Heart left ventricle (tissue), 16 donors: ENCODE measurements around the gene PEAK1. TPM values are rescaled to one million over a fixed set of nuclear protein-coding genes. Genes with fewer than 3 reads are reported as not detected.

Experiments used
- ATAC-seq, 4 donors: fragments of 200-7000 bp; cut with Tn5 transposase; one replicate each; pipeline ENCODE4 v1.9.1; 2020 to 2022; ENCODE audit warnings: moderate library complexity in 4 of 4, mild to moderate bottlenecking in 3 of 4, moderate number of reproducible peaks in 1 of 4
- DNase-seq, 5 donors: peaks; one replicate each; pipeline ENCODE4 v3.0.0-alpha.2; 2020
- H3K27ac ChIP-seq, 12 donors: fragments of 200-600 bp; sonication (generic) in 4 of 12; one replicate each; pipeline versions ENCODE4 v1.5.0 to v1.8.0; 2016 to 2022; ENCODE audit warnings: mild to moderate bottlenecking in 2 of 12
- H3K27me3 ChIP-seq, 9 donors: fragments of 200-600 bp; sonication (generic) in 2 of 9; one replicate each; pipeline versions ENCODE4 v1.5.1 to v1.8.0; 2016 to 2022; ENCODE audit warnings: mild to moderate bottlenecking in 3 of 9
- H3K36me3 ChIP-seq, 9 donors: fragments of 200-600 bp; sonication (generic) in 2 of 9; one replicate each; pipeline versions ENCODE4 v1.5.0 to v1.8.0; 2018 to 2022; ENCODE audit warnings: mild to moderate bottlenecking in 2 of 9
- H3K4me1 ChIP-seq, 12 donors: fragments of 200-600 bp; sonication (generic) in 4 of 12; one replicate each; pipeline versions ENCODE4 v1.5.0 to v1.8.0; 2016 to 2022; ENCODE audit warnings: mild to moderate bottlenecking in 3 of 12
- H3K4me3 ChIP-seq, 12 donors: fragments of 200-600 bp; sonication (generic) in 4 of 12; one replicate each; pipeline versions ENCODE4 v1.5.0 to v1.8.0; 2017 to 2022; ENCODE audit warnings: mild to moderate bottlenecking in 9 of 12, moderate library complexity in 4 of 12
- H3K9me3 ChIP-seq, 12 donors: fragments of 200-600 bp; sonication (generic) in 4 of 12; one replicate each; pipeline versions ENCODE4 v1.5.0 to v1.8.0; 2016 to 2022; ENCODE audit warnings: mild to moderate bottlenecking in 1 of 12
- CTCF ChIP-seq, 12 donors: fragments of 200-600 bp; sonication (generic) in 4 of 12; IDR thresholded peaks; one replicate each; pipeline versions ENCODE4 v1.5.0 to v1.8.0; 2018 to 2022; ENCODE audit warnings: antibody characterized with exemption in 12 of 12, mild to moderate bottlenecking in 5 of 12
- POLR2A ChIP-seq, 2 donors: fragments of 450-650 bp; IDR thresholded peaks; one replicate each; pipeline ENCODE4 v1.6.1; 2017; ENCODE audit warnings: antibody characterized with exemption in 2 of 2, mild to moderate bottlenecking in 2 of 2, moderate library complexity in 2 of 2
- WGBS, 4 donors: extraction: QIAGEN DNeasy Blood & Tissue Kit in 2 of 4; methylation state at CpG; one replicate each; pipeline versions ENCODE4 v1.1.5 to v1.1.7; 2013 to 2018; 5-methylcytosine and 5-hydroxymethylcytosine counted together
- intact Hi-C, 10 donors: fragments of 100-400 bp; cut with DNase I; formaldehyde crosslinking; loops; one replicate each; pipeline versions ENCODE4 v1.11.1 to v1.14.2; 2022
- polyA plus RNA-seq, 2 donors: library from polyadenylated mRNA; stranded (reverse); fragments of 200-250 nt; gene quantifications; one replicate each; pipeline ENCODE4 v1.2.3, GENCODE V29; 2013
- total RNA-seq, 9 donors: library from RNA; depleted of rRNA in 2 of 9; stranded (reverse); fragments of >200 nt in 2 of 9; fragmentation: NEBNext Ultra II Directional in 3 of 9; extraction: Animal tissue kit (Norgen Biotek cat#: 25700) in 3 of 9; gene quantifications; one replicate each; pipeline versions ENCODE4 v1.1.0 to v1.2.4, GENCODE V29; 2016 to 2023
- donor health status: ischemic (EF 13 %, LVEDD 7.1; RV severe dilation, severe dysfunction).
- donor health status: healthy with polysubstance abuse.
- donor health status: DM: no; HTN: yes; CAD: no.
- donor health status: DM: no; HTN: no; CAD: no.
- donor health status: ischemic (EF 25% LVEDD 6.9; RV normal size, moderate dysfunction).
- donor health status: ischemic (EF 25% LVEDD 5.7; RV mildly dilated, moderate dysfunction).
- donor health status: healthy.
- donor health status: DM: yes; HTN: yes; CAD: no.
- donor health status: ischemic (EF 35%, LVEDD 5.7; RV mildly dilated, moderate dysfunction).
- donor health status: nonischemic (EF 11% LVEDD 7.7; RV severe dilation, severe dysfunction).
- donor health status: DM: yes; HTN: yes; CAD: no.
- donor health status: PGD.
- donor health status: ischemic (EF 29% LVEDD 5.4; RV normal size, mild dysfunction).
- donor health status: nonischemic (EF 23%, LVEDD 6.1; RV moderate dilation, normal function).

PEAK1 gene
- total and polyA plus RNA-seq, 11 donors, result 12.8 to 139 (median 86.3) TPM

- H3K9me3 ChIP-seq, result no peaks in the 10 kb centered on the region
- no peak overlapping the region for H3K4me3 ChIP-seq
- WGBS, 4 donors, result 89 to 91% (median 89%) methylated on average over 8 of the region's 8 CpGs
- H3K27me3 ChIP-seq, result no peaks in the 10 kb centered on the region
- H3K27ac ChIP-seq, result no peak overlapping the region
- ATAC-seq (no peak), DNase-seq (no peak)
- no peaks in the 10 kb centered on the region for H3K36me3 ChIP-seq
- peaks cover 0 to 43% (median 16%) of the 10 kb centered on the region in 12 donors for H3K4me1 ChIP-seq
- intact Hi-C loops, result no loop called here
- TF ChIP-seq POLR2A (IDR thresholded peaks at IDR 0.05), result no peak
- no peak for TF ChIP-seq CTCF (IDR thresholded peaks at IDR 0.05)
Observed at GRCh38 chr15:77311618-77312398, 108.1 kb downstream of the PEAK1 start.

DNA sequence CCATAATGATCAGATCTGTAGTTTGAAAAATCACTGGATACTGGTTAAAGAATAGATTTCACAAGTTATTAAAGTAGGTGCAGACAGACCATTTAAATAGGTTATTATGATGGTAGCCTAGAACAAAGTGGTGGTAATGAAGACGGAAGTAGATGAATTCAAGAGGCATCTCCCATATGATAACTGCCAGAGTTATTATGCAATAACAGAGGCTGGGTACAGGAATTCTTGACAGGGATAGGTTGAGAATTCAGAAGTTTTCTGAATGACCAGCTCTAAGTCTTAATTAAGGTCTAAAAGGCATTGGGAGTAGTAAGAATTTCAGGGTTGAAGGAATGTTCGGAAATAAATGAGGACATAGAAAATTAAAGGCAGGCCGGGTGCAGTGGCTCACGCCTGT is 108.9 kb downstream of the PEAK1 start:
- TF ChIP-seq CTCF (IDR thresholded peaks at IDR 0.05), result no peak
- no peak for TF ChIP-seq POLR2A (IDR thresholded peaks at IDR 0.05)
- intact Hi-C loops, result no loop called here
- peaks cover 0 to 50% (median 23%) of the 10 kb centered on the region in 12 donors for H3K4me1 ChIP-seq

GRCh38 chr15:77309392-77309791 is 110.5 kb downstream of the PEAK1 start:
- Histone ChIP-seq H3K27me3 (no peaks in the 10 kb centered on the region), H3K9me3 (no peaks in the 10 kb centered on the region), H3K27ac (no peak overlapping the region), H3K4me1 (peaks cover 0 to 50% (median 25%) of the 10 kb centered on the region in 12 donors), H3K4me3 (no peak overlapping the region), H3K36me3 (no peaks in the 10 kb centered on the region)
- DNase-seq (no peak), ATAC-seq (no peak)
- TF ChIP-seq POLR2A (IDR thresholded peaks at IDR 0.05) (no peak), CTCF (IDR thresholded peaks at IDR 0.05) (no peak)
- intact Hi-C loops, result no loop called here

More for the DNA sequence above, 108.9 kb downstream of the PEAK1 start:
- 91 to 100% (median 95%) methylated on average over 4 of the region's 4 CpGs for WGBS, 4 donors
- no peaks in the 10 kb centered on the region for H3K9me3 ChIP-seq
- ATAC-seq (no peak), DNase-seq (no peak)
- no peaks in the 10 kb centered on the region for H3K36me3 ChIP-seq
- no peaks in the 10 kb centered on the region for H3K27me3 ChIP-seq
- no peak overlapping the region for H3K27ac ChIP-seq
- H3K4me3 ChIP-seq, result no peak overlapping the region

- Histone ChIP-seq H3K27me3 (no peaks in the 10 kb centered on the region), H3K27ac (no peak overlapping the region), H3K4me1 (peaks cover 0 to 38% (median 16%) of the 10 kb centered on the region in 12 donors), H3K4me3 (no peak overlapping the region), H3K9me3 (no peaks in the 10 kb centered on the region), H3K36me3 (no peaks in the 10 kb centered on the region)
- 89 to 94% (median 93%) methylated on average over 2 of the region's 2 CpGs for WGBS, 4 donors
- DNase-seq, result no peak
- TF ChIP-seq POLR2A (IDR thresholded peaks at IDR 0.05), result no peak
- TF ChIP-seq CTCF (IDR thresholded peaks at IDR 0.05), result no peak
- intact Hi-C loops, result no loop called here
- no peak for ATAC-seq
Observed at GRCh38 chr15:77305953-77306352, 114.0 kb downstream of the PEAK1 start.
